Measurements from ENCODE around the gene TNP2. TPM values are rescaled to one million over a fixed set of nuclear protein-coding genes. Genes with fewer than 3 reads are reported as not detected.

Gene TNP2
- total and polyA plus RNA-seq, 9 of the 15 experiments (the other 6 are each of a cell fraction or from before 2014, with no cell fraction given) = not detected

DNA sequence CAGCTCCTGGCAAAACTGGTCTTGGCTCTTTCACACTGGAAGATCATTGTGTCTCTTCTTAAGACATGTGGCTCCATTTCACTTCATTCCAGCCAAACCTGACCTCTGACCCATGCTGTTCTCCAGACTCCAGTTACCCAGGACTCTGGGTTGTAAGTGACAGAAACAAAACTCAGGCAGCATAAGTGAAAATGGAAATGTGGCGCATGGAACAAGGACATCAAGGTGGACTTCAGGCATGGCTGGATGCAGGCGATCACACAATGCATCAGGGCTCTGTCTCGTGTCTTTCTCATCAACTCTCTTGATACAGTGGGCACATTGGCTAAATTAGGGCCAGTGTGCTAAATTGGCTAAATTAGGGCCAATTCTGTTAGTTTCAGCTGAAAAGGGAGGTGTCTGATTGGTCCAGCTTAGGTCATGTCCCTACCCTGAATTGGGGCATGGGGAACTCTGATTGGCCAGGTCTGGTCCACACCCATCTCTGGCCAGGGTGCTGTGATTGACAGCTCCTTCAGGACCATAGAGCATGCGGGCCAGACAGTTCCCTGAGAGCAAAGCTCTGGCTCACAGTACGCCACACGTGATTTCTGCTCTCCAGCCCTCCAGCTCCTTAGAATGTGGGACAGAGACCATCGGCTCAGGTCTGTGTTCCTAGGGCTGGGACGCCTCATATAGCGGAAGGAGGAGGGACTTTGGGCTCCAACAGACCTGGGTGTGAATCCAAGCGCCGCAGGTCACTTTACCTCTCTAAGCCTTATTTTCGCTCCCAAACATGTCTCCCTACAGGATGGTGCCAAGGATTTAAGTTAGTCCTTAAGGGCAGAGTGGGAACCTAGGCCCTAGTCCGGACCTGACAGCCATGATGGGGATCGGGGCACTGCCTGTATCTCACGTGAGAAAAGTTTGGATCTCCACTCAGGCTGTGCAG is 30.6 kb downstream of the TNP2 start (continued):
- TF ChIP-seq, protein P1, sequence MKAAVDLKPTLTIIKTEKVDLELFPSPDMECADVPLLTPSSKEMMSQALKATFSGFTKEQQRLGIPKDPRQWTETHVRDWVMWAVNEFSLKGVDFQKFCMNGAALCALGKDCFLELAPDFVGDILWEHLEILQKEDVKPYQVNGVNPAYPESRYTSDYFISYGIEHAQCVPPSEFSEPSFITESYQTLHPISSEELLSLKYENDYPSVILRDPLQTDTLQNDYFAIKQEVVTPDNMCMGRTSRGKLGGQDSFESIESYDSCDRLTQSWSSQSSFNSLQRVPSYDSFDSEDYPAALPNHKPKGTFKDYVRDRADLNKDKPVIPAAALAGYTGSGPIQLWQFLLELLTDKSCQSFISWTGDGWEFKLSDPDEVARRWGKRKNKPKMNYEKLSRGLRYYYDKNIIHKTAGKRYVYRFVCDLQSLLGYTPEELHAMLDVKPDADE (conservative IDR thresholded peaks at IDR 0.05; ENCODE audit: control insufficient read depth, low read depth, low read length) = no peak
- TF ChIP-seq HDAC8 (tag; IDR thresholded peaks at IDR 0.05) = no peak
- no peak for TF ChIP-seq BACH1 (tag; IDR thresholded peaks at IDR 0.05)
- no peak for TF ChIP-seq NFATC3 (IDR thresholded peaks at IDR 0.05)
- TF ChIP-seq ZSCAN32 (CRISPR knock-in tag; IDR thresholded peaks at IDR 0.05) = no peak
- no peak for TF ChIP-seq THRA (IDR thresholded peaks at IDR 0.05)
- no peak for TF ChIP-seq KDM4B (IDR thresholded peaks at IDR 0.05; ENCODE audit: borderline replicate concordance in 2 of 2, low read depth in 1 of 2)
- TF ChIP-seq MBD2 (IDR thresholded peaks at IDR 0.05; ENCODE audit: borderline replicate concordance, low read depth) = no peak
- TF ChIP-seq CREB1 (IDR thresholded peaks at IDR 0.05) = no peak
- TF ChIP-seq CREB1 (CRISPR knock-in tag; IDR thresholded peaks at IDR 0.05) = peak; percentile 60; the same call in 1 of the 2 replicates
- TF ChIP-seq ZNF184 (CRISPR knock-in tag; IDR thresholded peaks at IDR 0.05) = no peak
- TF ChIP-seq ZNF316 (IDR thresholded peaks at IDR 0.05) = no peak
- no peak for TF ChIP-seq HMGN3 (IDR thresholded peaks at IDR 0.05; ENCODE audit: borderline replicate concordance, extremely low read depth, insufficient read length, low read depth, low read length)
- TF ChIP-seq TCF7L2 (IDR thresholded peaks at IDR 0.05; ENCODE audit: low read depth, low read length) = no peak
- TF ChIP-seq FOSL1 (tag; conservative IDR thresholded peaks at IDR 0.05) = 0 out of 2 replicates have a peak, but pooled peaks have one; percentile 13
- TF ChIP-seq MEF2A (IDR thresholded peaks at IDR 0.05; ENCODE audit: control insufficient read depth, low read depth, low read length) = no peak
- no peak for TF ChIP-seq ELF2 (CRISPR knock-in tag; IDR thresholded peaks at IDR 0.05)
- no peak for TF ChIP-seq ZNF511 (CRISPR knock-in tag; IDR thresholded peaks at IDR 0.05)
- TF ChIP-seq BRD4 (IDR thresholded peaks at IDR 0.05) = no peak
- TF ChIP-seq, protein P2, sequence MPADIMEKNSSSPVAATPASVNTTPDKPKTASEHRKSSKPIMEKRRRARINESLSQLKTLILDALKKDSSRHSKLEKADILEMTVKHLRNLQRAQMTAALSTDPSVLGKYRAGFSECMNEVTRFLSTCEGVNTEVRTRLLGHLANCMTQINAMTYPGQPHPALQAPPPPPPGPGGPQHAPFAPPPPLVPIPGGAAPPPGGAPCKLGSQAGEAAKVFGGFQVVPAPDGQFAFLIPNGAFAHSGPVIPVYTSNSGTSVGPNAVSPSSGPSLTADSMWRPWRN (IDR thresholded peaks at IDR 0.05; ENCODE audit: low read depth) = no peak
- TF ChIP-seq, protein P3, sequence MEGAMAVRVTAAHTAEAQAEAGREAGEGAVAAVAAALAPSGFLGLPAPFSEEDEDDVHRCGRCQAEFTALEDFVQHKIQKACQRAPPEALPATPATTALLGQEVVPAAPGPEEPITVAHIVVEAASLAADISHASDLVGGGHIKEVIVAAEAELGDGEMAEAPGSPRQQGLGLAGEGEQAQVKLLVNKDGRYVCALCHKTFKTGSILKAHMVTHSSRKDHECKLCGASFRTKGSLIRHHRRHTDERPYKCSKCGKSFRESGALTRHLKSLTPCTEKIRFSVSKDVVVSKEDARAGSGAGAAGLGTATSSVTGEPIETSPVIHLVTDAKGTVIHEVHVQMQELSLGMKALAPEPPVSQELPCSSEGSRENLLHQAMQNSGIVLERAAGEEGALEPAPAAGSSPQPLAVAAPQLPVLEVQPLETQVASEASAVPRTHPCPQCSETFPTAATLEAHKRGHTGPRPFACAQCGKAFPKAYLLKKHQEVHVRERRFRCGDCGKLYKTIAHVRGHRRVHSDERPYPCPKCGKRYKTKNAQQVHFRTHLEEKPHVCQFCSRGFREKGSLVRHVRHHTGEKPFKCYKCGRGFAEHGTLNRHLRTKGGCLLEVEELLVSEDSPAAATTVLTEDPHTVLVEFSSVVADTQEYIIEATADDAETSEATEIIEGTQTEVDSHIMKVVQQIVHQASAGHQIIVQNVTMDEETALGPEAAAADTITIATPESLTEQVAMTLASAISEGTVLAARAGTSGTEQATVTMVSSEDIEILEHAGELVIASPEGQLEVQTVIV (CRISPR knock-in tag; IDR thresholded peaks at IDR 0.05; ENCODE audit: borderline replicate concordance) = no peak
- TF ChIP-seq OTX1 (CRISPR knock-in tag; IDR thresholded peaks at IDR 0.05) = no peak
- no peak for TF ChIP-seq ZNF644 (tag; IDR thresholded peaks at IDR 0.05; ENCODE audit: low read depth)

Measured in K562 (cell line).